Esophagus muscularis mucosa (tissue), 4 donors: ENCODE results near the gene LRRC27. TPM values are rescaled to one million over a fixed set of nuclear protein-coding genes. Genes with fewer than 3 reads are reported as not detected.
"Not testable (repeated sequence)": the region's sequence is repeated elsewhere in the genome, so short reads cannot be mapped to it uniquely, and the experiment has no call there.

Experiments
- DNase-seq: peaks from one replicate; pipeline ENCODE4 v3.0.0-alpha.2; 2017; ENCODE audit errors: extremely low spot score
- H3K27ac ChIP-seq, 4 donors: fragments of 200-600 bp; sonication (generic); replicated peaks in 1 of 4; 1 replicate in 3 of 4; 2 replicates in 1 of 4; pipeline ENCODE4 v1.5.1; 2016 to 2019; ENCODE audit warnings: mild to moderate bottlenecking in 1 of 4
- H3K27me3 ChIP-seq, 4 donors: fragments of 200-600 bp; sonication (generic); one replicate each; pipeline versions ENCODE4 v1.5.1 to v1.6.0; 2016 to 2019
- H3K36me3 ChIP-seq, 4 donors: fragments of 200-600 bp; sonication (generic); one replicate each; pipeline ENCODE4 v1.5.1; 2016 to 2019
- H3K4me1 ChIP-seq, 4 donors: fragments of 200-600 bp; sonication (generic); one replicate each; pipeline ENCODE4 v1.5.1; 2016 to 2019
- H3K4me3 ChIP-seq, 4 donors: fragments of 200-600 bp; sonication (generic); 1 replicate in 2 of 4; 2 replicates in 2 of 4; pipeline ENCODE4 v1.5.1; 2016 to 2019; ENCODE audit warnings: mild to moderate bottlenecking in 4 of 4, moderate library complexity in 1 of 4
- H3K9me3 ChIP-seq, 4 donors: fragments of 200-600 bp; sonication (generic); 1 replicate in 3 of 4; 2 replicates in 1 of 4; pipeline ENCODE4 v1.5.1; 2016 to 2019
- EP300 ChIP-seq: sonication (generic); formaldehyde crosslinking; IDR thresholded peaks from one replicate; pipeline ENCODE4 v1.6.1; 2017; ENCODE audit warnings: antibody characterized with exemption
- POLR2A ChIP-seq: fragments of 450-650 bp; IDR thresholded peaks from one replicate; pipeline ENCODE4 v1.6.1; 2017; ENCODE audit warnings: antibody characterized with exemption, moderate library complexity, mild to moderate bottlenecking, low read depth
- POLR2AphosphoS5 ChIP-seq, 2 donors: sonication (generic); formaldehyde crosslinking; IDR thresholded peaks; one replicate each; pipeline ENCODE4 v1.6.1; 2017; ENCODE audit warnings: antibody characterized with exemption in 2 of 2
- WGBS: methylation state at CpG from one replicate; pipeline ENCODE4 v1.1.5; 2018; 5-methylcytosine and 5-hydroxymethylcytosine counted together
- intact Hi-C: fragments of 100-400 bp; cut with DNase I; formaldehyde crosslinking; loops from one replicate; pipeline ENCODE4 v1.15.1; 2023
- total RNA-seq, 4 donors: library from RNA; depleted of rRNA; stranded (reverse); fragments of >200 nt; gene quantifications; one replicate each; pipeline versions ENCODE4 v1.1.0 to v1.2.1, GENCODE V29; 2016
- TF ChIP-seq, protein P1 (sequence below), 3 experiments: fragments of 200-600 bp in 2 of 3; fragments of 450-650 bp in 1 of 3; sonication (generic) in 2 of 3; IDR thresholded peaks; one replicate each; pipeline ENCODE4 v1.5.1; 2017 to 2019; ENCODE audit warnings: antibody characterized with exemption in 3 of 3, mild to moderate bottlenecking in 2 of 3, moderate library complexity in 1 of 3

LRRC27 gene
- total RNA-seq, 4 donors from 2014 or later, result 5.8 to 19.1 (median 9.5) TPM

GRCh38 chr10:132313305-132313704 lies 18.7 kb upstream of the LRRC27 start:
- no peaks in the 10 kb centered on the region for H3K9me3 ChIP-seq
- 93% methylated on average over 12 of the region's 12 CpGs for WGBS
- H3K4me3 ChIP-seq, result no peak overlapping the region
- peaks cover 6 to 12% (median 10%) of the 10 kb centered on the region in 4 donors for H3K4me1 ChIP-seq
- no peaks in the 10 kb centered on the region for H3K27me3 ChIP-seq
- H3K27ac ChIP-seq, result no peak overlapping the region
- DNase-seq, result no peak
- intact Hi-C loops, result no loop called here
- H3K36me3 ChIP-seq, result no peaks in the 10 kb centered on the region
- TF ChIP-seq, protein P1, sequence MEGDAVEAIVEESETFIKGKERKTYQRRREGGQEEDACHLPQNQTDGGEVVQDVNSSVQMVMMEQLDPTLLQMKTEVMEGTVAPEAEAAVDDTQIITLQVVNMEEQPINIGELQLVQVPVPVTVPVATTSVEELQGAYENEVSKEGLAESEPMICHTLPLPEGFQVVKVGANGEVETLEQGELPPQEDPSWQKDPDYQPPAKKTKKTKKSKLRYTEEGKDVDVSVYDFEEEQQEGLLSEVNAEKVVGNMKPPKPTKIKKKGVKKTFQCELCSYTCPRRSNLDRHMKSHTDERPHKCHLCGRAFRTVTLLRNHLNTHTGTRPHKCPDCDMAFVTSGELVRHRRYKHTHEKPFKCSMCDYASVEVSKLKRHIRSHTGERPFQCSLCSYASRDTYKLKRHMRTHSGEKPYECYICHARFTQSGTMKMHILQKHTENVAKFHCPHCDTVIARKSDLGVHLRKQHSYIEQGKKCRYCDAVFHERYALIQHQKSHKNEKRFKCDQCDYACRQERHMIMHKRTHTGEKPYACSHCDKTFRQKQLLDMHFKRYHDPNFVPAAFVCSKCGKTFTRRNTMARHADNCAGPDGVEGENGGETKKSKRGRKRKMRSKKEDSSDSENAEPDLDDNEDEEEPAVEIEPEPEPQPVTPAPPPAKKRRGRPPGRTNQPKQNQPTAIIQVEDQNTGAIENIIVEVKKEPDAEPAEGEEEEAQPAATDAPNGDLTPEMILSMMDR (IDR thresholded peaks at IDR 0.05), result no peak
- no peak for TF ChIP-seq POLR2A
- TF ChIP-seq POLR2AphosphoS5 (IDR thresholded peaks at IDR 0.05), result no peak
- no peak for TF ChIP-seq EP300

DNA sequence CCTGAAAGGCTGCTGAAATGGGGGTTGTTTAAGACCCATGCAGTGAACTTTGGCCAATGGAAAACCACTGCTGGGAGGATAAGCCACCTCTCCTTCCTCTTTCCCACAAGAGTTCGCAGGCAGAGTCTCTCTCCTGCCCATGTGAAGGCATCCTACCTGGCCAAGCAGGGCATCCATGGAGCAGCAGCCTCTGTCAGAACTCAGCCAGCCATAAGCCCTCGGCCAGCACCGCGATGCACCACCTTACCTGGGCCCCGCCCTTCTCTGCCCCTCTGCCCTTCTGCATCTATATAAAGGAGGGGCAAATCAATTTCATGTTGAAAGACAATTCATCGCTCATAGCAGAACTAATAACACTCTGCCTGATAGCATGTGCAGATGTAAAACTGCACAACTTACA lies 18.1 kb upstream of the LRRC27 start:
- 94% methylated on average over 6 of the region's 6 CpGs for WGBS
- no peak for DNase-seq

DNA sequence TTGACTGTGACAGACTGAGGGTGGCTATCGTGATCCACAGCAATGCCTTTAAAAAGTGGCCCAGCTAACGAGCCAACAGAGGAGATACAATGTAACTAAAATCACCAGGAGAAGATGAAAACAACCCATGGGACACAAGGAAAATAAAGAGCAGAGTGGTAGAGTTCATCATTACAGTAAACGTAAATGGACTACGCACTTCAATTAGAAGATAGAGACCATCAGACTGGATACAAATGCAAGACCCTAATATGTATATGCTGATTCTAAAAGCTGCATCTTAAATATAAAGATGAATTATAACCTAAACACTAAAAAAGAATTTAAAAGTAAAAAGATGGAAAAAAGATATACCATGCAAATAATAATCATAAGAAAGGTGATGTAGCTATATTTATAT lies 17.7 kb upstream of the LRRC27 start:
- DNase-seq, result no peak
- 99% methylated on average over 4 of the region's 4 CpGs for WGBS
- H3K9me3 ChIP-seq, result no peaks in the 10 kb centered on the region
- H3K27me3 ChIP-seq, result no peaks in the 10 kb centered on the region
- H3K36me3 ChIP-seq, result no peaks in the 10 kb centered on the region
- no peak overlapping the region for H3K27ac ChIP-seq
- intact Hi-C loops, result no loop called here
- H3K4me3 ChIP-seq, result no peak overlapping the region
- no peak for TF ChIP-seq POLR2A
- TF ChIP-seq, protein P1 (IDR thresholded peaks at IDR 0.05), result no peak
- TF ChIP-seq EP300, result no peak
- no peak for TF ChIP-seq POLR2AphosphoS5 (IDR thresholded peaks at IDR 0.05)
- H3K4me1 ChIP-seq, result peaks cover 0 to 2% (median 1%) of the 10 kb centered on the region in 4 donors

More for the DNA sequence above, 18.1 kb upstream of the LRRC27 start:
- TF ChIP-seq POLR2AphosphoS5 (IDR thresholded peaks at IDR 0.05) (no peak), EP300 (no peak), POLR2A (no peak)
- TF ChIP-seq, protein P1 (IDR thresholded peaks at IDR 0.05), result no peak
- no peak overlapping the region for H3K4me3 ChIP-seq
- no peaks in the 10 kb centered on the region for H3K27me3 ChIP-seq
- H3K36me3 ChIP-seq, result no peaks in the 10 kb centered on the region
- no peak overlapping the region for H3K27ac ChIP-seq
- peaks cover 3 to 7% (median 5%) of the 10 kb centered on the region in 4 donors for H3K4me1 ChIP-seq
- H3K9me3 ChIP-seq, result no peaks in the 10 kb centered on the region
- intact Hi-C loops, result no loop called here

- DNase-seq, H3K36me3 ChIP-seq, H3K9me3 ChIP-seq, H3K4me3 ChIP-seq, H3K27me3 ChIP-seq, intact Hi-C loops, H3K4me1 ChIP-seq, H3K27ac ChIP-seq: not testable (repeated sequence)
- 97% methylated on average over 8 of the region's 8 CpGs for WGBS
Observed at GRCh38 chr10:132314881-132315280, 17.1 kb upstream of the LRRC27 start.

- TF ChIP-seq EP300 (no peak), POLR2AphosphoS5 (IDR thresholded peaks at IDR 0.05) (no peak), POLR2A (no peak)
- TF ChIP-seq, protein P1 (IDR thresholded peaks at IDR 0.05), result no peak
- Histone ChIP-seq H3K9me3 (no peaks in the 10 kb centered on the region), H3K27me3 (no peaks in the 10 kb centered on the region), H3K27ac (no peak overlapping the region), H3K4me1 (no peaks in the 10 kb centered on the region), H3K4me3 (no peak overlapping the region), H3K36me3 (no peaks in the 10 kb centered on the region)
- DNase-seq, result no peak
- intact Hi-C loops, result no loop called here
- WGBS, result 85% methylated on average over 5 of the region's 5 CpGs
Observed at GRCh38 chr10:132316133-132316532, 15.9 kb upstream of the LRRC27 start.

DNA sequence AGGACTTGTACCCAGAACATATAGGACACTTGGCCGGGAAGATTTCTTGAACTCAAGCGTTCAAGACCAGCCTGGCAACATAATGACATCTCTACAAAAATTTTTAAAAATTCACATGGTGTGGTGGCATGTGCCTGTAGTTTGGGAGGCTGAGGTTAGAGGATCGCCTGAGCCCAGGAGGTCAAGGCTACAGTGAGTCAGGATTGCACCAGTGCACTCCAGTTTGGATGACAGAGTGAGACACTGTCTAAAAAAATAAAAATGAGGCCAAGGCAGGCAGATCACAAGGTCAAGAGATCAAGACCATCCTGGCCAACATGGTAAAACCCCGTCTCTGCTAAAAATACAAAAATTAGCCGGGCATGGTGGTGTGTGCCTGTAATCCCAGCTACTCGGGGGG lies 14.5 kb upstream of the LRRC27 start:
- intact Hi-C loops, H3K4me3 ChIP-seq, H3K36me3 ChIP-seq, H3K27me3 ChIP-seq, DNase-seq, H3K4me1 ChIP-seq, H3K27ac ChIP-seq, H3K9me3 ChIP-seq: not testable (repeated sequence)
- WGBS, result 92% methylated on average over 6 of the region's 6 CpGs
